ENCODE results near the gene LRRC14B.

GRCh38 chr5:234450-234849 is 43.2 kb downstream of the LRRC14B start:
- TF ChIP-seq CTCF (optimal IDR thresholded peaks at IDR 0.05 in 1 of 3, IDR thresholded peaks at IDR 0.05 in 1 of 3, conservative IDR thresholded peaks at IDR 0.05 in 1 of 3; ENCODE audit: extremely low read depth in 1 of 3, insufficient read depth in 2 of 3, low read length in 3 of 3), result no peak
- TF ChIP-seq EZH2 (IDR thresholded peaks at IDR 0.05; ENCODE audit: low read length), result no peak
